Measurements from ENCODE around the gene IYD.

- TF ChIP-seq CTCF (conservative IDR thresholded peaks at IDR 0.05 in 1 of 2, IDR thresholded peaks at IDR 0.05 in 1 of 2; ENCODE audit: low read depth in 1 of 2, low read length in 2 of 2), result no peak
- no peak for TF ChIP-seq EZH2 (IDR thresholded peaks at IDR 0.05; ENCODE audit: low read length, missing control alignments)
These were observed 8.5 kb downstream of the IYD start for GRCh38 chr6:150377211-150377781.

Measured in fibroblast of lung (primary cell).